Activated CD4-positive, alpha-beta T cell treated with anti-CD3 and anti-CD28 coated beads for 4 hours (primary cell): ENCODE data around the gene KARS1.

ENCODE experiments used
- DNase-seq, 2 donors: peaks; one replicate each; pipeline ENCODE4 v3.0.0-alpha.2; 2020

KARS1 gene

GRCh38 chr16:75578725-75579124 lies 68.7 kb downstream of the KARS1 start:
- no peak for DNase-seq

DNA sequence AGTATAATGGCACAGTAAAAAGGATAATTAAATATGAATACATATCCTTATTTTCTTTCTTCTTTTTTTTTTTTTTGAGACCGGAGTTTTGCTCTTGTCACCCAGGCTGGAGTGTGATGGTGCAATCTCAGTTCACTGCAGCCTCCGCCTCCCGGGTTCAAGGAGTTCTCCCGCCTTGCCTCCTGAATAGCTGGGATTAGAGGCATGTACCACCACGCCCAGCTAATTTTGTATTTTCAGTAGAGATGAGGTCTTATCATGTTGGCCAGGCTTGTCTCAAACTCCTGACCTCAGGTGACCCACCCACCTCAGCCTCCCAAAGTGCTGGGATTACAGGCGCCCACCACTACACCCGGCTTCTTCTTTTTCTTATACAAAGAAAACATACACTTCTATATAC lies 69.3 kb downstream of the KARS1 start:
- DNase-seq, result no peak
